Thyroid gland (tissue), 4 donors: ENCODE data around the gene AGTRAP. TPM values are rescaled to one million over a fixed set of nuclear protein-coding genes. Genes with fewer than 3 reads are reported as not detected.
A peak's percentile ranks its signal among the peaks of the same experiment; 100 is the strongest.

ENCODE experiments used
- DNase-seq, 2 donors: peaks; one replicate each; pipeline ENCODE4 v3.0.0-alpha.2; 2019
- H3K27ac ChIP-seq, 3 donors: fragments of 200-600 bp; sonication (generic); 1 replicate in 2 of 3; 2 replicates in 1 of 3; pipeline ENCODE4 v1.5.1; 2016 to 2019; ENCODE audit warnings: mild to moderate bottlenecking in 1 of 3, moderate library complexity in 1 of 3
- H3K27me3 ChIP-seq: fragments of 200-600 bp; sonication (generic); one replicate; pipeline ENCODE4 v1.5.1; 2019
- H3K36me3 ChIP-seq, 2 donors: fragments of 200-600 bp; sonication (generic); one replicate each; pipeline ENCODE4 v1.5.1; 2016 to 2019
- H3K4me1 ChIP-seq, 2 donors: fragments of 200-600 bp; sonication (generic); one replicate each; pipeline ENCODE4 v1.5.1; 2017 to 2019
- H3K4me3 ChIP-seq, 3 donors: fragments of 200-600 bp; sonication (generic); replicated peaks in 1 of 3; 1 replicate in 2 of 3; 2 replicates in 1 of 3; pipeline ENCODE4 v1.5.1; 2016; ENCODE audit warnings: mild to moderate bottlenecking in 1 of 3
- H3K9me3 ChIP-seq: fragments of 200-600 bp; sonication (generic); one replicate; pipeline ENCODE4 v1.5.1; 2017
- CTCF ChIP-seq, 6 experiments: fragments of 200-600 bp in 3 of 6; fragments of 450-650 bp in 3 of 6; sonication (generic) in 3 of 6; IDR thresholded peaks; one replicate each; pipeline ENCODE4 v1.5.1; 2016 to 2019; ENCODE audit warnings: antibody characterized with exemption in 6 of 6, mild to moderate bottlenecking in 2 of 6, inconsistent platforms in 1 of 6, moderate library complexity in 1 of 6
- POLR2A ChIP-seq, 2 donors: fragments of 450-650 bp; IDR thresholded peaks; one replicate each; pipeline ENCODE4 v1.6.1; 2017; ENCODE audit warnings: antibody characterized with exemption in 2 of 2, mild to moderate bottlenecking in 2 of 2, moderate library complexity in 1 of 2
- whole genome bisulfite sequencing, 2 donors: methylation state at CpG; one replicate each; pipeline ENCODE4 v1.1.5; 2017; 5-methylcytosine and 5-hydroxymethylcytosine counted together
- intact Hi-C: fragments of 100-400 bp; cut with DNase I; formaldehyde crosslinking; loops from one replicate; pipeline ENCODE4 v1.15.1; 2023
- total RNA-seq, 4 donors: library from RNA; depleted of rRNA; stranded (reverse); fragments of >200 nt; gene quantifications; one replicate each; pipeline ENCODE4 v1.2.3, GENCODE V29; 2016

Gene AGTRAP
- total RNA-seq, 4 donors from 2014 or later, result 35.6 to 72.4 (median 63.6) TPM

- TF ChIP-seq CTCF (IDR thresholded peaks at IDR 0.05), result no peak
- no peak for TF ChIP-seq POLR2A (IDR thresholded peaks at IDR 0.05)
- no peak for DNase-seq
- no peak overlapping the region for H3K4me3 ChIP-seq
- H3K27ac ChIP-seq, result no peak overlapping the region
- no peaks in the 10 kb centered on the region for H3K9me3 ChIP-seq
- H3K4me1 ChIP-seq, result peaks cover 0 to 16% of the 10 kb centered on the region in 2 donors
- intact Hi-C loops, result no loop called here
- no peaks in the 10 kb centered on the region for H3K36me3 ChIP-seq
- 92 to 98% methylated on average over 4 of the region's 4 CpGs for WGBS, 2 donors
- no peaks in the 10 kb centered on the region for H3K27me3 ChIP-seq
Measured at GRCh38 chr1:11727119-11727518, 8.8 kb upstream of the AGTRAP start.

- Histone ChIP-seq H3K27ac (no peak overlapping the region), H3K4me1 (peaks cover 0 to 19% of the 10 kb centered on the region in 2 donors), H3K4me3 (no peak overlapping the region), H3K36me3 (no peaks in the 10 kb centered on the region), H3K9me3 (no peaks in the 10 kb centered on the region), H3K27me3 (no peaks in the 10 kb centered on the region)
- intact Hi-C loops, result no loop called here
- TF ChIP-seq POLR2A (IDR thresholded peaks at IDR 0.05) (no peak), CTCF (IDR thresholded peaks at IDR 0.05) (no peak)
- WGBS, 2 donors, result 98 to 100% methylated on average over 4 of the region's 4 CpGs
- no peak for DNase-seq
Measured at GRCh38 chr1:11728126-11728806, 7.7 kb upstream of the AGTRAP start.

- Histone ChIP-seq H3K4me1 (peaks cover 0 to 19% of the 10 kb centered on the region in 2 donors), H3K27ac (no peak overlapping the region), H3K27me3 (no peaks in the 10 kb centered on the region), H3K9me3 (no peaks in the 10 kb centered on the region), H3K36me3 (no peaks in the 10 kb centered on the region), H3K4me3 (no peak overlapping the region)
- intact Hi-C loops, result no loop called here
- 93 to 94% methylated on average over 10 to 11 of the region's 11 CpGs for WGBS, 2 donors
- TF ChIP-seq CTCF (IDR thresholded peaks at IDR 0.05), result no peak
- no peak for DNase-seq
Measured at GRCh38 chr1:11729155-11729497, 6.8 kb upstream of the AGTRAP start.

- peak overlapping the region in 1 of 3 donors; percentile 17 for H3K27ac ChIP-seq
- DNase-seq, result peak in 1 of 2 donors; percentile 16
- WGBS, 2 donors, result 62 to 70% methylated on average over 21 to 26 of the region's 26 CpGs
Measured at GRCh38 chr1:11729498-11730428, 6.2 kb upstream of the AGTRAP start.

More at GRCh38 chr1:11729498-11730428, 6.2 kb upstream of the AGTRAP start:
- no peak overlapping the region for H3K4me3 ChIP-seq
- no peaks in the 10 kb centered on the region for H3K27me3 ChIP-seq
- peaks cover 0 to 19% of the 10 kb centered on the region in 2 donors for H3K4me1 ChIP-seq
- TF ChIP-seq CTCF (IDR thresholded peaks at IDR 0.05) (no peak), POLR2A (IDR thresholded peaks at IDR 0.05) (no peak)
- H3K9me3 ChIP-seq, result no peaks in the 10 kb centered on the region
- intact Hi-C loops, result no loop called here
- no peaks in the 10 kb centered on the region for H3K36me3 ChIP-seq
